ENCODE data around the gene ME3. TPM values are rescaled to one million over a fixed set of nuclear protein-coding genes. Genes with fewer than 3 reads are reported as not detected.
"Not testable (repeated sequence)": the region's sequence is repeated elsewhere in the genome, so short reads cannot be mapped to it uniquely, and the experiment has no call there.

ME3 gene
- total and polyA plus RNA-seq, 7 experiments from 2014 or later: 0.48 to 13.7 (median 6.4) TPM

- POLR2A ChIA-PET: no interaction called here
- Histone ChIP-seq H3K27me3 (ENCODE audit: control insufficient read depth in 2 of 2, insufficient read depth in 2 of 2, low read length in 2 of 2) (no peaks in the 10 kb centered on the region), H3K4me3 (ENCODE audit: low read length) (no peak overlapping the region), H3K27ac (ENCODE audit: low read depth, low read length) (no peak overlapping the region), H3K9me3 (ENCODE audit: control insufficient read depth in 2 of 3, low read length in 3 of 3) (no peaks in the 10 kb centered on the region), H3K4me1 (ENCODE audit: control insufficient read depth in 2 of 2, insufficient read depth in 2 of 2, low read length in 2 of 2) (no peaks in the 10 kb centered on the region), H3K36me3 (ENCODE audit: control insufficient read depth in 2 of 3, insufficient read depth in 3 of 3, low read length in 3 of 3) (no peaks in the 10 kb centered on the region)
- DNase-seq (no peak), ATAC-seq (no peak)
- Mint-ChIP-seq H3K4me3 (no peak overlapping the region), H3K27me3 (no peaks in the 10 kb centered on the region), H3K27ac (no peak overlapping the region), H3K4me1 (peaks cover 0 to 1% (median 0%) of the 10 kb centered on the region in 7 donors), H3K9me3 (peaks cover 0 to 1% (median 0%) of the 10 kb centered on the region in 11 donors), H3K36me3 (no peaks in the 10 kb centered on the region)
- CTCF ChIA-PET: no interaction called here
- intact Hi-C loops (cut with micrococcal nuclease): no loop called here
Observed at GRCh38 chr11:86570020-86570419, 102.4 kb downstream of the ME3 start.

DNA sequence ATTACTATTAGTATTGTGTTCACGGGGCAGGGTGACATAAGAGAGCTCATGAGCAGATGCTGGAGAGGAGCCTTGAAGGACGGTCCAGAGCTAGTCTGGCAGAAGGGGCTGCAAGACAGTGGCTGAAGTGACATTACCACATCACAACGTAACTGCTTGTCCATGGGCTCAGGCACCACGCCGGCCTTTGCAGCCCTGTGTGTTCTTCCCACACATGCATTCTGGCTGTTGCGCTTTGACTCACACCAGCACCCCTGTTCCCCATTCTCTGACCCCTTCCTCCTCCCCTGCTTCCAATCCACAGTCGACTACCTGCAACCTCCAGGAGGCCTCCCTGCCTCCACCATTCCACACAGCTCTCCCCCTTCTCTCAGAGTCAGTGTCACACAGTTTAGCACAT, 103.3 kb downstream of the ME3 start:
- Mint-ChIP-seq H3K27ac (no peak overlapping the region), H3K9me3 (peaks cover 0 to 4% (median 0%) of the 10 kb centered on the region in 11 donors), H3K4me3 (no peak overlapping the region), H3K4me1 (peaks cover 0 to 1% (median 0%) of the 10 kb centered on the region in 7 donors), H3K27me3 (no peaks in the 10 kb centered on the region), H3K36me3 (no peaks in the 10 kb centered on the region)
- intact Hi-C loops (cut with micrococcal nuclease): no loop called here
- ATAC-seq: no peak
- no peak for DNase-seq
- Histone ChIP-seq H3K27ac (ENCODE audit: low read depth, low read length) (no peak overlapping the region), H3K4me3 (ENCODE audit: low read length) (no peak overlapping the region), H3K36me3 (ENCODE audit: control insufficient read depth in 2 of 3, insufficient read depth in 3 of 3, low read length in 3 of 3) (no peaks in the 10 kb centered on the region), H3K27me3 (ENCODE audit: control insufficient read depth in 2 of 2, insufficient read depth in 2 of 2, low read length in 2 of 2) (no peaks in the 10 kb centered on the region), H3K9me3 (ENCODE audit: control insufficient read depth in 2 of 3, low read length in 3 of 3) (no peaks in the 10 kb centered on the region), H3K4me1 (ENCODE audit: control insufficient read depth in 2 of 2, insufficient read depth in 2 of 2, low read length in 2 of 2) (no peaks in the 10 kb centered on the region)
- CTCF ChIA-PET: no interaction called here
- POLR2A ChIA-PET: no interaction called here

DNA sequence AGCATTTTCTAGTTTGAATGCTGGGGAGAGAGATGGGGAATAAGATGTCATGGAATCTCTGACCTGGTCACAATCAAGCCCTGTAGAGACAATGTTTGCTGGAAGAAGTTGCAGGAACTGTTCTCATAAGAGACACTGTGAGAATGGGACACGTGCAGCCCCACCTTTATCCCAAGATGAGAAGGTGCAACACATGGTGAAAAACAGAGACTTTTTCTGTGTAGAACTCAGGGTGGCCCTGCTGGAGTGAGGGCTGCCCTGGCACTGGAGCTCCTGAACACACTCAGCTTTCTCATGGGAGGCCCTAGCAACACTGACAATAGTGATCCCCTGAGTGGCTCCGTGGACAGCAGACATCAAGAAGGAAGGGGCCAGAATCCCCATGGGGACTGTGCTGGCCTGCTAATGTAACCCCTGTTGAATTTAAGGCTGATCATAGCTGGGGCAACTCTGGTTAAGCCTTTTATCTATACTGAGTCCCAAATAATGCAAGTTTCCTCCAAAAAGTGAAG, 106.6 kb downstream of the ME3 start:
- Histone ChIP-seq H3K4me3 (ENCODE audit: low read length) (no peak overlapping the region), H3K9me3 (ENCODE audit: control insufficient read depth in 2 of 3, low read length in 3 of 3) (no peaks in the 10 kb centered on the region), H3K27me3 (ENCODE audit: control insufficient read depth in 2 of 2, insufficient read depth in 2 of 2, low read length in 2 of 2) (no peaks in the 10 kb centered on the region), H3K27ac (ENCODE audit: low read depth, low read length) (no peak overlapping the region), H3K36me3 (ENCODE audit: control insufficient read depth in 2 of 3, insufficient read depth in 3 of 3, low read length in 3 of 3) (no peaks in the 10 kb centered on the region), H3K4me1 (ENCODE audit: control insufficient read depth in 2 of 2, insufficient read depth in 2 of 2, low read length in 2 of 2) (no peaks in the 10 kb centered on the region)
- no peak for DNase-seq
- H3K36me3 Mint-ChIP-seq: peaks cover 0 to 6% (median 0%) of the 10 kb centered on the region in 5 donors
- no peaks in the 10 kb centered on the region for H3K4me1 Mint-ChIP-seq
- H3K9me3 Mint-ChIP-seq: peaks cover 2 to 20% (median 12%) of the 10 kb centered on the region in 11 donors
- ChIA-PET CTCF (no interaction called here), POLR2A (no interaction called here)
- H3K4me3 Mint-ChIP-seq: no peak overlapping the region
- peaks cover 0 to 2% (median 0%) of the 10 kb centered on the region in 5 donors for H3K27me3 Mint-ChIP-seq
- no peak overlapping the region for H3K27ac Mint-ChIP-seq
- intact Hi-C loops (cut with micrococcal nuclease): no loop called here
- ATAC-seq: no peak

GRCh38 chr11:86565388-86565787, 107.0 kb downstream of the ME3 start:
- H3K27me3 Mint-ChIP-seq: peaks cover 0 to 2% (median 0%) of the 10 kb centered on the region in 5 donors
- peaks cover 2 to 20% (median 12%) of the 10 kb centered on the region in 11 donors for H3K9me3 Mint-ChIP-seq
- intact Hi-C loops (cut with micrococcal nuclease): no loop called here
- no peaks in the 10 kb centered on the region for H3K36me3 ChIP-seq (ENCODE audit: control insufficient read depth in 2 of 3, insufficient read depth in 3 of 3, low read length in 3 of 3)
- no peak overlapping the region for H3K4me3 Mint-ChIP-seq
- no peak overlapping the region for H3K4me3 ChIP-seq (ENCODE audit: low read length)
- POLR2A ChIA-PET: no interaction called here
- no peaks in the 10 kb centered on the region for H3K4me1 ChIP-seq (ENCODE audit: control insufficient read depth in 2 of 2, insufficient read depth in 2 of 2, low read length in 2 of 2)
- H3K9me3 ChIP-seq (ENCODE audit: control insufficient read depth in 2 of 3, low read length in 3 of 3): no peaks in the 10 kb centered on the region
- DNase-seq (no peak), ATAC-seq (no peak)
- H3K36me3 Mint-ChIP-seq: peaks cover 0 to 6% (median 0%) of the 10 kb centered on the region in 5 donors
- H3K27ac ChIP-seq (ENCODE audit: low read depth, low read length): no peak overlapping the region
- CTCF ChIA-PET: no interaction called here
- H3K27ac Mint-ChIP-seq: no peak overlapping the region
- no peaks in the 10 kb centered on the region for H3K27me3 ChIP-seq (ENCODE audit: control insufficient read depth in 2 of 2, insufficient read depth in 2 of 2, low read length in 2 of 2)
- H3K4me1 Mint-ChIP-seq: no peaks in the 10 kb centered on the region

DNA sequence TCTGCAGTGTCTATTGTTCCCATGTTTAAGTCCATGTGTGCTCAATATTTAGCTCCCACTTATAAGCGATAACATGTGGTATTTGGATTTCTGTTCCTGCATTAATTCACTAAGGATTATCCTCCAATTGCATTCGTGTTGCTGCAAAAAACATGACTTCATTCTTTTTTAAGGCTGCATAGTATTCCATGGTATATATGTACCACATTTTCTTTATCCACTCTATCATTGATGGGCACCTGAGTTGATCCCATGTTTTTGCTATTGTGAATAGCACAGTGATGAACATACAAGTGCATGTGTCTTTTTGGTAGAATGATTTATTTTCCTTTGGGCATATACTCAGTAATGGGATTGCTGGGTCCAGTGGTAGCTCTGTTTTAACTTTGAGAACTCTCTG, 109.6 kb downstream of the ME3 start:
- H3K36me3 Mint-ChIP-seq; H3K4me3 Mint-ChIP-seq; H3K9me3 ChIP-seq (ENCODE audit: control insufficient read depth in 2 of 3, low read length in 3 of 3); H3K27me3 Mint-ChIP-seq; ATAC-seq; H3K4me1 ChIP-seq (ENCODE audit: control insufficient read depth in 2 of 2, insufficient read depth in 2 of 2, low read length in 2 of 2); H3K4me1 Mint-ChIP-seq; H3K4me3 ChIP-seq (ENCODE audit: low read length); H3K27me3 ChIP-seq (ENCODE audit: control insufficient read depth in 2 of 2, insufficient read depth in 2 of 2, low read length in 2 of 2); CTCF ChIA-PET; DNase-seq; H3K36me3 ChIP-seq (ENCODE audit: control insufficient read depth in 2 of 3, insufficient read depth in 3 of 3, low read length in 3 of 3); H3K27ac Mint-ChIP-seq; POLR2A ChIA-PET; H3K27ac ChIP-seq (ENCODE audit: low read depth, low read length); intact Hi-C loops (cut with micrococcal nuclease): not testable (repeated sequence)
- H3K9me3 Mint-ChIP-seq: peaks cover 2 to 20% (median 12%) of the 10 kb centered on the region in 11 donors

GRCh38 chr11:86559311-86559945, 113.0 kb downstream of the ME3 start:
- Histone ChIP-seq H3K4me1 (ENCODE audit: control insufficient read depth in 2 of 2, insufficient read depth in 2 of 2, low read length in 2 of 2) (no peaks in the 10 kb centered on the region), H3K36me3 (ENCODE audit: control insufficient read depth in 2 of 3, insufficient read depth in 3 of 3, low read length in 3 of 3) (no peaks in the 10 kb centered on the region), H3K9me3 (ENCODE audit: control insufficient read depth in 2 of 3, low read length in 3 of 3) (no peaks in the 10 kb centered on the region), H3K27ac (ENCODE audit: low read depth, low read length) (no peak overlapping the region), H3K27me3 (ENCODE audit: control insufficient read depth in 2 of 2, insufficient read depth in 2 of 2, low read length in 2 of 2) (no peaks in the 10 kb centered on the region), H3K4me3 (ENCODE audit: low read length) (no peak overlapping the region)
- Mint-ChIP-seq H3K27ac (no peak overlapping the region), H3K4me1 (no peaks in the 10 kb centered on the region), H3K4me3 (no peak overlapping the region), H3K36me3 (peaks cover 0 to 12% (median 5%) of the 10 kb centered on the region in 5 donors), H3K9me3 (peaks cover 2 to 20% (median 11%) of the 10 kb centered on the region in 11 donors), H3K27me3 (peaks cover 0 to 2% (median 0%) of the 10 kb centered on the region in 5 donors)
- ChIA-PET CTCF (no interaction called here), POLR2A (no interaction called here)
- intact Hi-C loops (cut with micrococcal nuclease): no loop called here
- no peak for DNase-seq
- no peak for ATAC-seq

GRCh38 chr11:86558841-86559240, 113.6 kb downstream of the ME3 start:
- Mint-ChIP-seq H3K4me3 (no peak overlapping the region), H3K4me1 (no peaks in the 10 kb centered on the region), H3K36me3 (peaks cover 0 to 17% (median 6%) of the 10 kb centered on the region in 5 donors), H3K27me3 (peaks cover 0 to 2% (median 0%) of the 10 kb centered on the region in 5 donors), H3K27ac (no peak overlapping the region), H3K9me3 (peaks cover 0 to 20% (median 11%) of the 10 kb centered on the region in 11 donors)
- no peaks in the 10 kb centered on the region for H3K9me3 ChIP-seq (ENCODE audit: control insufficient read depth in 2 of 3, low read length in 3 of 3)
- no peaks in the 10 kb centered on the region for H3K4me1 ChIP-seq (ENCODE audit: control insufficient read depth in 2 of 2, insufficient read depth in 2 of 2, low read length in 2 of 2)
- no peak overlapping the region for H3K27ac ChIP-seq (ENCODE audit: low read depth, low read length)
- no peaks in the 10 kb centered on the region for H3K27me3 ChIP-seq (ENCODE audit: control insufficient read depth in 2 of 2, insufficient read depth in 2 of 2, low read length in 2 of 2)
- intact Hi-C loops (cut with micrococcal nuclease): no loop called here
- H3K36me3 ChIP-seq (ENCODE audit: control insufficient read depth in 2 of 3, insufficient read depth in 3 of 3, low read length in 3 of 3): no peaks in the 10 kb centered on the region
- ChIA-PET POLR2A (no interaction called here), CTCF (no interaction called here)
- ATAC-seq (no peak), DNase-seq (no peak)
- H3K4me3 ChIP-seq (ENCODE audit: low read length): no peak overlapping the region

Data from naive thymus-derived CD4-positive, alpha-beta T cell (primary cell).